Measurements from ENCODE around the gene GLYATL3. TPM values are rescaled to one million over a fixed set of nuclear protein-coding genes. Genes with fewer than 3 reads are reported as not detected.

The GLYATL3 gene
- total RNA-seq, 1 experiment from 2014 or later: not detected

GRCh38 chr6:49548613-49549304 lies 49.0 kb downstream of the GLYATL3 start:
- H3K9me3 ChIP-seq (ENCODE audit: low read length): no peaks in the 10 kb centered on the region
- ATAC-seq: no peak
- intact Hi-C loops (cut with micrococcal nuclease): no loop called here
- POLR2A ChIA-PET (ENCODE audit: unreplicated experiment): no interaction called here
- peaks cover 34% of the 10 kb centered on the region for H3K79me2 ChIP-seq (ENCODE audit: low read length)
- H3K4me1 ChIP-seq (ENCODE audit: insufficient read depth, low read length): peaks cover 19% of the 10 kb centered on the region
- DNase-seq: no peak
- H3K9ac ChIP-seq (ENCODE audit: low read length): no peak overlapping the region
- H4K20me1 ChIP-seq (ENCODE audit: low read length): no peaks in the 10 kb centered on the region; the same call in 1 of the 2 replicates
- no peak overlapping the region for H3K4me2 ChIP-seq (ENCODE audit: low read length)
- H3F3A ChIP-seq (ENCODE audit: low read length, unreplicated experiment): peaks cover 8% of the 10 kb centered on the region
- TF ChIP-seq EZH2 (IDR thresholded peaks at IDR 0.05; ENCODE audit: low read length, unreplicated experiment) (no peak), CTCF (conservative IDR thresholded peaks at IDR 0.05; ENCODE audit: low read depth, low read length) (0 out of 2 replicates have a peak, but pooled peaks have one; percentile 15), EZH2phosphoT487 (IDR thresholded peaks at IDR 0.05; ENCODE audit: borderline replicate concordance, low read length) (no peak)
- H3K9me2 ChIP-seq (replicated peaks; ENCODE audit: low read length): no peaks in the 10 kb centered on the region
- H3K27me3 ChIP-seq (ENCODE audit: low read length): no peaks in the 10 kb centered on the region
- BruUV-seq (replicated peaks): no TSS peak
- no peak overlapping the region for H3K27ac ChIP-seq (ENCODE audit: low read length)
- no peak overlapping the region for H2AFZ ChIP-seq (ENCODE audit: low read length)
- CTCF ChIA-PET: no interaction called here
- H3K36me3 ChIP-seq (ENCODE audit: low read depth, low read length): no peaks in the 10 kb centered on the region
- no peak overlapping the region for H3K4me3 ChIP-seq (ENCODE audit: low read length)

GRCh38 chr6:49549691-49550491 lies 50.2 kb downstream of the GLYATL3 start:
- Histone ChIP-seq H3K27me3 (ENCODE audit: low read length) (no peaks in the 10 kb centered on the region), H4K20me1 (ENCODE audit: low read length) (no peaks in the 10 kb centered on the region; the same call in 1 of the 2 replicates), H3F3A (ENCODE audit: low read length, unreplicated experiment) (peaks cover 8% of the 10 kb centered on the region), H3K9me3 (ENCODE audit: low read length) (no peaks in the 10 kb centered on the region), H3K27ac (ENCODE audit: low read length) (peak overlapping the region; percentile 74), H2AFZ (ENCODE audit: low read length) (peak overlapping the region; percentile 88), H3K4me1 (ENCODE audit: insufficient read depth, low read length) (peaks cover 30% of the 10 kb centered on the region), H3K79me2 (ENCODE audit: low read length) (peaks cover 45% of the 10 kb centered on the region), H3K9ac (ENCODE audit: low read length) (peak overlapping the region; percentile 95), H3K36me3 (ENCODE audit: low read depth, low read length) (no peaks in the 10 kb centered on the region), H3K4me2 (ENCODE audit: low read length) (peak overlapping the region; percentile 98), H3K4me3 (ENCODE audit: low read length) (peak overlapping the region; percentile 90), H3K9me2 (replicated peaks; ENCODE audit: low read length) (no peaks in the 10 kb centered on the region)
- intact Hi-C loops (cut with micrococcal nuclease): loop anchor here (1.0 to 2.0 kb wide), 2 partner anchors 9 to 17 kb away; no protein-coding TSS in a partner anchor
- DNase-seq (no peak), ATAC-seq (no peak)
- POLR2A ChIA-PET (ENCODE audit: unreplicated experiment): interaction anchor here (0.6 to 1.3 kb wide), 3 partner anchors 9 to 442 kb away, joined by 3 to 6 read pairs (median 3); no protein-coding TSS in a partner anchor
- CTCF ChIA-PET: interaction anchor here (0.5 to 1.6 kb wide), 3 partner anchors 18 to 47 kb away, joined by 3 to 8 read pairs (median 7); no protein-coding TSS in a partner anchor
- no TSS peak for BruUV-seq (replicated peaks)
- peak; percentile 26; the same call in 1 of the 2 replicates for TF ChIP-seq CTCF (conservative IDR thresholded peaks at IDR 0.05; ENCODE audit: low read depth, low read length)
- no peak for TF ChIP-seq EZH2phosphoT487 (IDR thresholded peaks at IDR 0.05; ENCODE audit: borderline replicate concordance, low read length)

Data from PC-3 (cell line).